Activated effector memory CD4-positive, alpha-beta T cell treated with Interleukin-2 at 50 U/mL for 16 hours (primary cell): ENCODE data around the gene SLC12A4.

Source experiments
- DNase-seq: peaks from one replicate; pipeline ENCODE4 v3.0.0-alpha.2; 2020

SLC12A4 gene

DNA sequence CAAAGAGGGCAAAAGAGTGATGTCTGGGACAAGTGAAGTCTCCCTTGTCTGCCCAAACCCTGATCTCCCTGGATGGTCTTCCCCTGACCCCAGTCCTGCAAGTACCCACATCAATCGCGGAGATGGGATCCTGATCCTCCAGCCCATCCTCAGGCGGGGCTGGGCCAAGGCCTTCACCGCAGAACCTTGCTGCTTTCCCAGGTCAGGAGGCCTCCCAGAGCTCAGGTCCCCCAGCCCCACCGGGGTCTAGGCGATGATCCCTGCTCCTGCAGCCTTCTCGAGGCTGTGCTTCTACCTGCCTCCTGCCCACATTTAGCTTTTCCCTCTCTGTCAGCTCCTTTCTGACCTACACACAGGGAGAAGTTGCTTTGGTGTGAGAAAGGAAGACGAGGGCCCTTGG lies 6.3 kb downstream of the SLC12A4 start:
- no peak for DNase-seq

DNA sequence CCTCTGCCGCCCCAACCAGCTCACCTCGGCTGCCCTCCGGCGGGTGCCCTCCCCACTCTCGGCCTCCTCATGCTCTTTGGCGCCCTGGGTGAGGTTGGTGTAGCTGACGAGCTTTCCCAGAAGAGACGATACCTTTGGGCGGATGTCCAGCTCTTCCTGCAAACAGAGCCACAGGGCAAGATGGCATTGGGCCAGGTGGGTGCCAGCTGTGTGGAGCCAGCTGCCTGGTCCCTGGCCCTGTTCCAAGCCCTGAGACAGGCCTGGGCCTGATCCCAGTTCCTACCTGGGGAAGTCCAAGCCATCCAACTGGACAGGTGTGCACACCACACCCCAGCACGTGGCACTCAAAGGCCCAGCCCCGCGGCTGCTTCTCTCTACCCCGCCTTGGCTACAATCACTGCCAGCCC lies 6.9 kb downstream of the SLC12A4 start:
- no peak for DNase-seq

DNA sequence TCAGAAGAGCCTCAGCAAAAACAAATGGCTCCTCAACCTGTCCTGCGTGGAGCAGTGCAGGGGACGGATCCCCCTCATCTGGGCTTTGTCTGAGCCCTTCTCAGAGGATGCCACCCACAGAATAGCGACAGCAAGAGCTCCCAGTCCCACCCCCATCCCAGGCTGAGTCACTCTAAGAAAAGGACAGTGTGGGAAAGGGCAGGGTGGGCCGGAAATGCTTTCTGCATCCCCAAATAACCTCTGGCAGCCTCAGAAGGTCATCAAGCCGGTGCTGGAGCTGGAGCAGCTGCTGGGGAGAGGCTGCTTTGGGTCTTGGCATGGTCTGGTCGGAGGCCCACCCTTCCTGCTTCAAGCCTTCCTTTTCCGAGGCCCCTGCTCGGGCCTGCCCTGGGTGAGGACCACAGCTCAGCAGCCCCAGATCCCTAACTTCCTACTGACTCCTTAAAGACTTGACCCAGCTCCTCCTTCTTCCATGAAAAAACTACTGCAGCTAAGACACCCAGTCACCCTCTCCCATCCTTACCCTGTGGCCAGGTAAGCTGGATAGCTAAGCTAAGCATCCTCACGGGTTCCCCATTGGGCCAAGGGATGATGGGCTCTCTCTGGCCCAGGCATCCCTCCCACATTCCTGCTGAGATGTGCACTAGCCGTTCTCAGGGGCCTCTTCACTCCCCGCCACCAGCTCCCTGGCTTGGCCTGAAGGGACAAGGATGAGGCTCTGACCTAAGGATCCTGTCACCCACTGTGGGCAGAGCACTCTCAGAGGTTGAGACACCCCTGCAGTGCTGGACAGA lies 8.7 kb downstream of the SLC12A4 start:
- DNase-seq = no peak

DNA sequence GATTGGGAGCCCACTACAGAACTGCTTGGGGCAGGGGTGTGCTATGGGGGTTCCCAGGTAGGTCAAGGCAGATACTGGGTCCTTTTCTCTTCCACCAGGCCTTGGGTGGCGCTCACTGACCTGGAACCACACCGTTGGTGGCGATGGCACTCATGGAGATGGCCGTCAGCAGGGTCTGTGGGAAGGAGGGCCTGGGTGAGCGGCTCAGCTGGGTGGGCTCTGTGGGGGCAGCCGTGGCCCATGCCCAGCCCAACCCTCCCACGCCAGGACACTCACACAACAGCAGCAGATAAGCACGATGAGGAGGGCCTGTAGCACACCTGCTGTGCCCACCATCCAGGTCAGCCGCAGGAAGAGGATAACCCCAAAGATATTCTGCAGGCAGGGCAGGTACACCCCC lies 10.8 kb downstream of the SLC12A4 start:
- no peak for DNase-seq

DNA sequence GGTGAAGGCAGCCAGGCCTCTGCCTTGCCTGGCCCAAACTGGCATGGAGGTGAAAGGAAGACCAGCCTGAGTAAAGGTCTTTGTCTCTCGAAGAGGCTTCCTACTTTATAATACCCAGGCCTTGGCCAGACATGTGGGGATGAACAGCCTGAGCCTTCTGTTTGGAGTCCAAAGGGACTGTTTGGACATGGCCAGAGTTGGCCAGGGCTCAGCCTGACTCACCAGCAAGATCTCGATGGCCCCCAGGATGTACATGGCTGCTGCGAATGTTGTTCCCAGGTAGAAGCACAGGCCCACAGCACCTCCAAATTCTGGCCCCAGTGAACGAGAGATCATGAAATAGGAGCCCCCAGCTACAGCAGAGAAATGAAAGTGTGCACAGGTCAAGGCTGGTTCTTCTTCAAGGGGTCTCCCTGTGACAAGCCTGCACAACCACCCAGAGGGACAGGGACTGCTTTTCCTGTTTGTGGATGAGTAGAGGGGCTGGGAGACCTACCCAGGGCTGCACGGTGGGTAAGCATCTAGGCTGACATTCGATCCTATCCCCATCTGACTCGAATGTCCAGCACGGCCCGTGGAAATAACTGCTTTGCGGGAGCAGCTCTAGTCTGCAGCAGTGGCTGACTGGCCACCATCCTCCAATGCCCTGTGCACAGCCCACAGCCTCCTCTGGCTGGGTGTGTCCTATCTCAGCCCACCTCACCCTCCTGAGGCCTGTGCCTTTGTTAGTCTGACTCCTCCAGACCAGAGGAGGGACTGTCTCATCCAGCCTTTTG lies 13.8 kb downstream of the SLC12A4 start:
- DNase-seq = no peak

DNA sequence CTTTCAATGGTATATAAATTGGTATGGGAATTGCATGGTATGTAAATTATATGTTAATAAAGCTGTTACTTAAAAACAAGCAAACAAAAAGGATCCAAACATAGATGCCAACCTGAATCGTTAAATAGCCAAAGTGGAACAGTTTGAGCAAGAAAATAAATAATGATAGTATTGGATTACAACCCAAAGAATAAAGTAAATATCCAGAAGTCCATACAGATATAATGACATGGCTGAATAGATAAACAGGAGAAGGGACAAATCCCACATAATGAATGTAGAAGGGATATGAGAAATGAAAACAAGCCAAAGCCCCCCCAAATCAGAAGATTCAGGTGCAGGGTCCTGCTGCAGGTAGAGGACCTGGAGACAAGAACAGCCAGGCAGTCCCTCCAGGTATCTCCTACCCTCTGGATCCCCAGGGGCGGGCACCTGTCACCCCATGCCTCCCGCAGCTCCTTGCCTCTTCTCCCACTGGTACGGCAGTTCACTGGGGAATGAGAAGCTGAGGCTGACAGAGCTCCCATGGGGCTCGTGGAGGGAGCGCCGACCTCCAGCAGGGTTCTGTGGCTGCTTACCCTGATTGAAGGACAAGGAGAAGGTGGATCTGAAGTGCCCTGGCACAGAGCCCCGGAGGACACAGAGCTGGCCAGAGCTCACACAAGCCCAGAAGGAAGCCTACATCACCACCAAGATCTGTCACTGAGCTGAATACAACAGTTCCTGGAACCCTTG lies 14.6 kb downstream of the SLC12A4 start:
- DNase-seq = no peak

DNA sequence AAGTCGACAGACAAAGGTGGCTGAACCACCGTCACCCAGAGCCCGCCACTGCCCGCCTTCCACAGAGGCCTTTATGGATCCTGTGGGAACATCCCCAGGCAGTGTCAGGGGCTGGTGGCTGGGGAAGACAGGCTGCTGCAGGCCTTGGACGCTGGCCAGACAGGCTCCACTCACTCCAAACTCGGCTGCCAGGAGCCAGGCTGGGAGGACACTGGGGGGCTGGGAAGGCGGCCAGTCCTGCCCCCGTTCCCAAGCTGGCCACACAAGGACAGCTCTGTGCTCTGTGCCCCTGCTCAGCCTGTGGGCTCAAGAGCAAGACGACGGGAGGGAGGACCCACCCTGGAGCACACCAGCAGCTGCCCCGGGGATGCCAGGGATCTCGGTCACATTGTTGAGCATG lies 17.0 kb downstream of the SLC12A4 start:
- no peak for DNase-seq

DNA sequence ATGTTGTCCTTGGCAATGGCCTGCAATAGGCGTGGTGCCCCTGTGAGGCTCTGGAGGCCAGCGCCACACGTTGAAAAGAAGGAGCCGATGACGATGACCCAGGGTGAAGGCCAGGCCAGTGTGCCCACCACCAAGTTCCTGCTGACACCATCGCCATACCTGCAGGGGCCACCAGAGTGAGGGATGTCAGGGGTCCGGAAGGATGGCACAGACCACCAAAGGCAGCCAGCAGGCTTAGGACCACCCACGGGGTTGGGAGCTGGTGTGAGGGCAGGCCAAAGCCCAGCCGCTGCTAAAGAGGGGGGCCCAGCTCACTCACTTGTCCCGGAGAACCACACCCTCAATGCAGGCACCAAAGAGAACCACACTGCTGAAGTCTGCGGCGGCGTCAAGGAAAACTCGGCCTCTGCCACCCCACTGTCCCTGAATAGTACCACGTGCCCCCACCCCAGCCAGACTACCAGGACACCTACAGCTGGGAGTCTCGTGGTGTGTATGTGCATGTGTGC lies 18.0 kb downstream of the SLC12A4 start:
- no peak for DNase-seq

DNA sequence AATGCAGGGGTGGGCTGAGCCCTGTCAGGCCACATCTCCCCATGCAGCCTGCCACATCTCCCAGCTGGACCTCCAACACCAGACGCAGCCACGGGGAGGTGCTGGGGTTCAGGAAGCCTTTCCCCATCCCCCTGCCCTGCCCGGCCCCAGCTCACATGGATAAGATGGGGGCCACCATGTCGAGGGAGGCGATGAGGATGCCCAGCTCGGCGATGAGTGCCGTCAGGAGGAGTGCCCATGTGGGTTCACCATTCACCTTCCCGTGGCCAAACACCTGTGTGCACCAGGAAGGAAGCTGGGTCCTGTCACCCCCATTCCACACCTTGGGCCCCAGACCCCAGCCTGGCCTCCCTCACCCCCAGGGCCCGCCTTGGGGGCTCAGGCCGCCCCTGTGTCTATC lies 18.8 kb downstream of the SLC12A4 start:
- no peak for DNase-seq

DNA sequence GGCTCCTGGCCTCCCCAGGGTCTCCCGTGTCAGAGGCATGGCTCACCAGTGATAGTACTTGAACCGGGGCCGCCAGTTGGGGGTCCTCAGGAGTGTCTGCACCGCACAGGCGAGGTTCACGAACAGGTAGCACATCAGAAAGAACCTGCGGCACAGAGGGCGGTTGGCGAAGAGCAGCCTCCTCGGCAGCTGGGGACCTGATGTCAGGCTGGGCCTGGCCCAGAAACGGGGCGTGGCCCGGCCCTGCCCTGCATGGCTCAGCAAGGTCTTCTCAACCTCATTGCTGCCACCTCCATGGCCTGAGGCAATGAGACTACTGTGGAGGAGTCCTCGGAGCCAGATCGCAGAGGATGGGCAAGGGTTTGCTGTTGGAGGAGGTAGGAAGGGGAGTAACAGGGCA lies 20.4 kb downstream of the SLC12A4 start:
- no peak for DNase-seq

DNA sequence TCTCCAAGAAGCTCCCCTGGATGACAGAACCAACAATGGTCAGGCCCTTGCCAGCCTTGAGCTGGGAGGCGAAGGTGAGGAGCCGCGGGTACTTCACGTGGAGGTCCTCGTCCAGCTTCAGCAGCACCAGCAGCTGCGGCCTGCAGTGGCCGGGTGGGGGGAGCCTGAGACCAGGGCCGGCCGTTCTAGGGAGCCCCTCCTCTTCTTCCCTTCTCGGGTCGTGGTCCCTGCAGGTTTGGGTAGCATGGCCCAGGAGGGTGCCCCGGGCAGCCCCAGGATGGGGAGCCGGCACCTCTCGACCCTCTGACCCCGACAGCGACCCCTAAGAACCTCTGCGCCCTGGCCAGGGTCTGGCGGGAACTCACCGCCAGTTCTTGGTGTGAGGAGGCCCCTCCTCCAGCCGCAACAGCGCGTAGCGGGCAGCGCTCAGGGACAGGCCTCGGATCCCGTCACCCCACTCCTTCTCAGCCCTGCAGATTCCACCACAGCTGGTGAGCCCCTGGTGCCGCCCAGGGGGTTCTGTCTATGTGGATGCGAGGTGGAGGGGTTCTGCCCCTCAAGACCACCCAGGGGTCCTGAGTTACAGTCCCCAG lies 21.4 kb downstream of the SLC12A4 start:
- no peak for DNase-seq

DNA sequence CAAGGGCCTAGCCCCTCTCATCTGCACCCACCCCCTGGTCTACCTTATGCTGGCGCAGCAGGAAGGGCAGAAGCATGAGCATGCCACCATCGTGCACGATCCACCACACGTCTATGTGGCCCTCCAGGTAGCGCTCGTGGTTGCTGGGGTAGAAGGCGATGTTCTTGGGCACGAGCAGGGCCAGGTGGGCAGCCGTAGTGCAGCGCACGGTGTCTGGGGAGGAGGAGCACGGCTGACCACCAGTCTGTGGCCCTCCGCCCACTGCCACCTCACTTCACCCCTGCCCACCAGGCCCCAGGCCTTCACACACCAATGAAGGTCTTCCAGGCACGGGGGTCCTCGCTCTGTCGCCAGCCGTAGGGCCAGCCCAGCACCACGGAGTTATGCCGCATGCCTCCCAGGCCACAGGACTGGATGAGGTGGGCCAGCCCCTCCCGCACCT lies 22.3 kb downstream of the SLC12A4 start:
- DNase-seq = no peak

DNA sequence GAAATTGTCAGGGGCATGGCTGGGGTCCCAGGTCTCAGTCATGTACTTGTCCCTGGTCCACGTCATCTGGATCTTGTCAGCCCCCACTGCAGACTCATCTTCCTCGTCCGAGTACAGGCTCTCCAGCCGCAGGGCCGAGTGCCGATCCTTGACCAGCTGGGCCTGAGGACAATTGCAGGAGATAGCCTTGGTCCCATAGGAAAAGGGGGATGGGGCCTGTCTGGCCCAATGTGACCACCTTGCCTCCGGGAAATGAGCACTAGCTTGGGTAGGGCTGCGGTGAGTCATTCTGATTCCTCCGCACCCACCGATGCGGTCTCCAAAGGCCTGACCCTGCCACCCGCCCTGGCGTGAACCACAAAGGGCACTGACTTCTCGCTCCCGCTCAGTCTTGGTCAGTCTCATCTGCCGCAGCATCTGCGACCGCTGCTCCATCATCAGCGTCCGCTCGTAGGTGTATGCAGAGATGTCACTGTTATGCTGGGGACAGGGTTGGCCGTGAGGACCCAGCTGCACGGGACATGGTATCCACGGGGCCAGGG lies 23.0 kb downstream of the SLC12A4 start:
- no peak for DNase-seq

DNA sequence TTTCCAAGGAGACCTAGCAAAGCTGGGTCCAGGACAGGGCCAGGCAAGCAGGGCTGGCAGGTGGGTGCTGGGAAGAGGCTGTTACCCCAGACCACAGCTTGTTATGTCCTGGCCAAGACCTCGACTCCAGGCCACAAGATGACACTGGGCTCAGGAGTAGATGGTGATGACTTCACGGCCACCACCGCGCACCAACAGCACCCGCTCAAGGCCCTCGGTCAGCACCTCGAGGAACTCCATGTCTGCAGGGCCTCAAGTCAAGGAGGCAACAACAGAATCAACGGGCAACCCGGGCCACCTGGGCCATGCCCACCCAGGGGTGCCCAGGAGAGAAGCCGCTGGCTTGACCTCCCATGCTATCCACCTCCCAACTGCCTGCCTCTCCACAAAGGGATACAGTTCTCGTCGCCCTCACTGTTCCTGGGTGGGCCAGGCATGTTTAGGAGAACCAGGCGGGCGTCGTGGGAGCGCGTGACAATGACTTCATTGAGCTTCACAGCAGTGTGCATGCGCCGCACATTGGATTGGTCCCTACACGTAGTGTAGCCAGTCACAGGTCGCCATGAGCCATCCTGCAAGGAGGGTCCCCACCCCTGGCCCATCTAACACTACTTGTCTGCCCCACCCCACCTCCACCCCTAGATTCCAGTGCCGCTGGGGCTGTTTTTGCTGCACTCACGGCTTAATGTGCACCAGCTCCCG lies 23.6 kb downstream of the SLC12A4 start:
- no peak for DNase-seq

DNA sequence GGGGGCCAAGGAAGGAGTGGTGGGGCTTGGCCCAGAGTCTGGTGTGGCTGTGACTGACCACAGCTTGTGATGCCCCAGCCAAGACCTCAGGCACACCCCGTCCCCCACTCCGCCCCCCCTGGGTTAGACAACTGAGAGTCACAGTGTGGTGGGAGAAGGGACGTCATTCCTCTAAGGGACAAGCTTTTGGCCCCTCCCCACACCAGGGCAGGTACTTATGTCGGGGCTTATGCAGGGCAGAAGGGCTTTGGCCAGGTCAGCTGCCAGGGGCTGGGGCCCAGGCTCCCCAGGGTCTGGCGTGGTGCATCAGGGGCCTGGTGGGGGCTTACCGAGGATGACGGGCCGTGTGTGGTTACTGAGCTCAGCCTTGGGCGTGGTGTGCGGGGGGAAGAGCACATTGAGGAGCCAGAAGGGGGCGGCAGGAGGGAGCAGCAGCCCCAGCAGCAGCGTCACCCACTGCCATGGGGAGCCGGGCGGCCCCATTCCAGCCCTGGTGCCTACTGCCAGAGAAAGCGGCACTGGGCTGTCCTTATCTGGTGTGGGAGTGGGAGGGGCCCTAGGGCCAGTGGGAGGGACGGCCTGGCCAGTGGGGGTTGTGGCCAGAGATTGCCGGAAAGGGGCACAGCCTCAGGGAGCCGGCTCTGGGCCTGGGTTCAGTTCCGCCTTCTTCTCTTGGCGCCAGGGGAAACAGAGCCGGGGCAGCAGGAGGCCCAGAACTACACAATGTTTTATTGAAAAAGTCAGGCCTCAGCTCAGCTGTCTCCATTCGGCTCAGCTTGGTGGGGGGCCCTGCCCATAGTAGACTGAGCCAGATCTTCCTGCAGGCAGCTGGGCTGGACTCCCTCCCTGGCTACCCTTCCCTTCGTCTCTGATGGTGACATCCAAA lies 24.6 kb downstream of the SLC12A4 start, which contains the start of gene LCAT:
Gene LCAT (minus strand): TSS at position 502 of the 886 bp plus-strand sequence. CDS start 19 bp downstream, at position 483.
- DNase-seq = no peak

DNA sequence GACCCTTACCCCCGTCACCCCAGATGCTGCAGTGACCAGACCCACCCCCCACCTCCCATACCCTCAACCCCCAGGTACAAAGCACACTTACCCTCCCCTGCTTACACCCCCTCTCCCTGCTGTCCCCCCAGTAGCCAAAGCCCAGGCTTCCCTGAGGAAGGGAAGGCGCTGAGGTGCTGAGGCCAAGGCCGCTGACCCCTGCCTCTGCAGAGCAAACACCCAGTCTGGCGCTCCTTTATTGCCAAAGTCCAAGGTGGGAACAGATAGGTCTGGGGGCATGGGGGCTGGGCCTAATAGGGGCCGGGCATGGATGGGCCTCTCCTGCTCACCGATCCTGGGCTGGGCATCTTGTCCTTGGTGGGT lies 25.2 kb downstream of the SLC12A4 start:
- no peak for DNase-seq

DNA sequence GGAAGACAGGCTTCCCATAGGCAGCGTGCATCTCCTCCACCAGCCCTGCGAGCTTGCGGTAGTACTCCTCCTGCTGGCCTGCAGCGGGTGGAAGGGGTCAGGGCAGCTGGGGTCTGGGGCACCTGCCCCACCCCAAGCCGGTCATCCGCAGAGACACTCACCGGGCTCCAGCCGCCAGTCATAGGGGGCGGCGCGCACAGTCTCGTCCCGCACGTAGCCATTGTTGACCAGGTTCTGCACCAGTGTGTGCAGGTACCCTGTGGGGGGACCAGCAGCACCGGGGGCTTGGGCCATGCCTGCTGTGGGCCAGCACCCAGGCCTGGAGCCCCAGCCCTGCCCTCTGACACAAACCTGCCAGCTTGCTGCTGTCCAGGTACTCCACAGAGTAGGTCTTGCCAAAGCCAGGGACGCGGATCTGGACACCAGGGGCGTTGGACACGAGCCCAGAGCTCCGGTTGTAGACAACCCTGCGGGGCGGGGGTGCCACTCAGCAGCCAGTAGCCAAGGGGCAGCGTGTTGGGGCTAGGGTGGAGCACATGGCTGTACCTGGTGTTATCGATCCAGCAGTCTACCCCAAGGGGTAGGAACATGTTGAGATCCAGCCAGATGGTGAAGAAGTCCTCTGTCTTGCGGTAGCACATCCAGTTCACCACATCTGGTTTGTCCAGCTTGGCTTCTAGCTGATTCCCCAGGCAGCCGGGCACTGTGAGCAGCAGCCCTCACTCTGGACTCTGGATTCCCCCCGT lies 25.8 kb downstream of the SLC12A4 start:
- DNase-seq = no peak

DNA sequence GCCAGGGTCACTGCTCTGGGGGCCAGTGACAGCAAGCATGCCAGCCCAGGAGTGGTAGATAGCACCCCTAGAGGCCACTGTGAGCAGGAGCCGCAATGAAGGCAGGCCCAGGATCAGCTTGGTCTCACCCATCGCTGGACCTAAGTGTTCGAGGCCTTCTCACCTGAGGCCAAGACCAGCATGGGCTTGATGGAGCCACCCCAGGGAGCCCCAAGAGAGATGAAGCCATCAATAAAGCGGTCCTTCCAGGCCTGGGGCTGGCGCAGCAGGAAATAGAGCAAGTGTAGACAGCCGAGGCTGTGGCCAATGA lies 26.3 kb downstream of the SLC12A4 start:
- no peak for DNase-seq

DNA sequence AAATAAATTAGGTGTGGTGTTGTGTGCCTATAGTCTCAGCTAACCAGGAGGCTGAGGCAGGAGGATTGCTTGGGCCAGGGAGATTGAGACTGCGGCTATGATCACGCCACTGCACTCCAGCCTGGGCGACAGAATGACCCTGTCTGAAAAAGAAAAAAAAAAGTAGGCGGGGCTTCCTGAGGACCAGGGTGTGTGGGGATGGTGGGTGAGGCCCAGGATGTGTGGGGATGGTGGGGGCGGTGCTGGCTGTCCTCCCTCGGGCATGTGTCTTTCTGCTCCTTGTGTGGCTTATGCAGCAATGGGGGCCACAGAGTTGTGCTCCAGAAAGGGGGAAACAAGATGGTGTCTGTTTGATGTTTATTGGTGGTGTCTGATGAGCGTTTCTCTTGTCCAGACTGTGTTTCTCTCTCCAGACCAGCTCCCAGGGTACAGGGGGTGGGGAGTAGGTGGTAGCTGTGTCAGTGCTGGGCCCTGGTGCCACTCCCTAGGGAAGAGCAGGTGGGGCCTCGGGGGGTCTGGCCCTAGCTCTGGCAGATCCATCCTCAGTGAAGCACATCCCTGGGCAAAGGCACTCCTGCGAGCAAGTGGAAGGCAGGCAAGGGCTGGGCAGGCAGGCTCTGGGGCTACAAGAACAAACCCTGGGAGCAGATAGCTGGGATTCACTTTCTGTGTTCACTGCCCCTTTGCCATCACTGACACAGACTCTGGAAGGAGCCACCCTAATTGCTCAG lies 26.8 kb downstream of the SLC12A4 start:
- DNase-seq = no peak
